NCI-H146 treated with DMSO at 0.1 percent for 48 hours (cell line): ENCODE data around the gene FBF1.
A peak's percentile ranks its signal among the peaks of the same experiment; 100 is the strongest.
"Not testable (repeated sequence)": the region's sequence is repeated elsewhere in the genome, so short reads cannot be mapped to it uniquely, and the experiment has no call there.

ENCODE experiments used
- DNase-seq: peaks from one replicate; lab custom pipeline; 2025; ENCODE audit not compliant: unreplicated experiment; lab: John Stamatoyannopoulos, UW

Gene FBF1

GRCh38 chr17:75940727-75941441 lies at the start of gene FBF1:
Gene FBF1 (minus strand): TSS chr17:75941042. CDS start chr17:75938149, 2,893 bp downstream.
- DNase-seq, result peak; percentile 86

GRCh38 chr17:75987041-75987440 lies 46.2 kb upstream of the FBF1 start:
- no peak for DNase-seq

GRCh38 chr17:75985986-75986385 lies 45.1 kb upstream of the FBF1 start:
- DNase-seq, result no peak

- DNase-seq, result no peak
Observed at GRCh38 chr17:75983501-75984181, 42.8 kb upstream of the FBF1 start.

GRCh38 chr17:75981019-75981615 lies 40.3 kb upstream of the FBF1 start:
- DNase-seq, result no peak

GRCh38 chr17:75980188-75981018 lies 39.6 kb upstream of the FBF1 start:
- no peak for DNase-seq

- no peak for DNase-seq
Observed at GRCh38 chr17:75979705-75980187, 38.9 kb upstream of the FBF1 start.

GRCh38 chr17:75978938-75979704 lies 38.3 kb upstream of the FBF1 start, which contains the start of the genes ACOX1 and TEN1:
Gene ACOX1 (minus strand): TSS chr17:75979166. CDS start chr17:75979073, 93 bp downstream.
Gene TEN1 (plus strand): TSS chr17:75979240. CDS start chr17:75986193, 6,953 bp downstream.
- DNase-seq, result peak; percentile 93

GRCh38 chr17:75976175-75976848 lies 35.5 kb upstream of the FBF1 start:
- DNase-seq, result no peak

- DNase-seq, result no peak
Observed at GRCh38 chr17:75975757-75976174, 34.9 kb upstream of the FBF1 start.

GRCh38 chr17:75975187-75975586 lies 34.3 kb upstream of the FBF1 start:
- DNase-seq, result not testable (repeated sequence)

GRCh38 chr17:75970626-75971025 lies 29.8 kb upstream of the FBF1 start:
- no peak for DNase-seq

- no peak for DNase-seq
Observed at GRCh38 chr17:75970011-75970523, 29.2 kb upstream of the FBF1 start.

- DNase-seq, result not testable (repeated sequence)
Observed at GRCh38 chr17:75969044-75969443, 28.2 kb upstream of the FBF1 start.

GRCh38 chr17:75965468-75965867 lies 24.6 kb upstream of the FBF1 start:
- no peak for DNase-seq

- DNase-seq, result no peak
Observed at GRCh38 chr17:75959839-75960511, 19.1 kb upstream of the FBF1 start.

GRCh38 chr17:75959051-75959838 lies 18.4 kb upstream of the FBF1 start:
- no peak for DNase-seq
